ENCODE measurements around the gene TOMM20. TPM values are rescaled to one million over a fixed set of nuclear protein-coding genes. Genes with fewer than 3 reads are reported as not detected.

TOMM20 gene
- total RNA-seq, 1 experiment from 2014 or later: 72.6 TPM

DNA sequence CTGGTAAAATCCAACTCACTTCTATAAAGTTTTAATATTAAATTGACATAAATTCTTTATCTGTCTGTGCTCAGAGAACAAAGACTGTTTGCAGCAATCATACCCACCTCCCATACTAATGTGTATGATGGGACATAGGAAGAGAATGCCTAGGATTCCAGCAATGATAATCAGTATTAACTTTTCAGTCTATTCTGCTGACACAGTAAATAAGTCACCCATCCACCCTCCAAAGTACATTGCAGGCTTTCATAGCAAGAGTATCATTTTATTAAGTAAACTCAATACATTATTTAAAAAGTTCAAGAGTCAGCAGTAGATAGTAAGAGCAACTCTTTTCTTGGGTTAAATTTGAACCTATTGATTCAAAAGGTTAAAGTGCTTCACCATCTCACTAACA is 23.6 kb upstream of the TOMM20 start:
- ChIA-PET CTCF (no interaction called here), POLR2A (ENCODE audit: low non-redundant PET) (no interaction called here)
- Histone ChIP-seq H3K36me3 (ENCODE audit: insufficient read depth, low read length, poor library complexity, severe bottlenecking) (peaks cover 15% of the 10 kb centered on the region), H3K9me3 (ENCODE audit: low read depth, low read length, poor library complexity, severe bottlenecking) (no peaks in the 10 kb centered on the region), H3K27ac (ENCODE audit: low read depth, low read length, poor library complexity, severe bottlenecking) (no peak overlapping the region), H3K4me3 (ENCODE audit: low read depth, low read length, poor library complexity, severe bottlenecking) (no peak overlapping the region), H3K4me1 (ENCODE audit: insufficient read depth, low read length, poor library complexity, severe bottlenecking) (no peaks in the 10 kb centered on the region), H3K27me3 (replicated peaks; ENCODE audit: insufficient read depth, low read depth, low read length, poor library complexity) (no peaks in the 10 kb centered on the region)
- intact Hi-C loops (cut with micrococcal nuclease; ENCODE audit: unreplicated experiment): no loop called here
- no TSS peak for BruUV-seq (replicated peaks)
- DNase-seq (ENCODE audit: low spot score): no peak
- TF ChIP-seq, protein P1, sequence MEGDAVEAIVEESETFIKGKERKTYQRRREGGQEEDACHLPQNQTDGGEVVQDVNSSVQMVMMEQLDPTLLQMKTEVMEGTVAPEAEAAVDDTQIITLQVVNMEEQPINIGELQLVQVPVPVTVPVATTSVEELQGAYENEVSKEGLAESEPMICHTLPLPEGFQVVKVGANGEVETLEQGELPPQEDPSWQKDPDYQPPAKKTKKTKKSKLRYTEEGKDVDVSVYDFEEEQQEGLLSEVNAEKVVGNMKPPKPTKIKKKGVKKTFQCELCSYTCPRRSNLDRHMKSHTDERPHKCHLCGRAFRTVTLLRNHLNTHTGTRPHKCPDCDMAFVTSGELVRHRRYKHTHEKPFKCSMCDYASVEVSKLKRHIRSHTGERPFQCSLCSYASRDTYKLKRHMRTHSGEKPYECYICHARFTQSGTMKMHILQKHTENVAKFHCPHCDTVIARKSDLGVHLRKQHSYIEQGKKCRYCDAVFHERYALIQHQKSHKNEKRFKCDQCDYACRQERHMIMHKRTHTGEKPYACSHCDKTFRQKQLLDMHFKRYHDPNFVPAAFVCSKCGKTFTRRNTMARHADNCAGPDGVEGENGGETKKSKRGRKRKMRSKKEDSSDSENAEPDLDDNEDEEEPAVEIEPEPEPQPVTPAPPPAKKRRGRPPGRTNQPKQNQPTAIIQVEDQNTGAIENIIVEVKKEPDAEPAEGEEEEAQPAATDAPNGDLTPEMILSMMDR (conservative IDR thresholded peaks at IDR 0.05; ENCODE audit: low read depth, low read length): no peak
- no peak for TF ChIP-seq EZH2 (IDR thresholded peaks at IDR 0.05; ENCODE audit: borderline replicate concordance, low read depth, low read length, poor library complexity, severe bottlenecking)

DNA sequence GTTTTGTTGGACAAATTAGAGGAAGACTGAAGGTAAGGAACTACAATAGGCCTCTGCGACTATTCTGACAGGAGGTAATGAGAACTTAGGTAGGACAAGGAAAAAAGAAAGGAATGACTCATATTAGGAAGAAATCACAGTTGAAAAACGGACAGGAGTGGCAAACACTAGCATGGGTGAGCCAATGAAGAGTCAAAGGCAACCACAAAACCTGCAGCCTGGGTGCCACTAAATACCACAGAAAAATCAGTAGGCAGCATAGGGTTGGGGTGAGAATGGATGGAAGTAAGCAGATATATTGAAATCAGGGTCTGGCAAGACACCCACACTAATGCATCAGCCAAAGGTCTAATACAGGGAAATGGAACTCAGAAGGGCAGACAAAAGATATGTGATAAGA is 22.4 kb upstream of the TOMM20 start:
- H3K4me1 ChIP-seq (ENCODE audit: insufficient read depth, low read length, poor library complexity, severe bottlenecking): no peaks in the 10 kb centered on the region
- H3K4me3 ChIP-seq (ENCODE audit: low read depth, low read length, poor library complexity, severe bottlenecking): no peak overlapping the region
- no peak for TF ChIP-seq EZH2 (IDR thresholded peaks at IDR 0.05; ENCODE audit: borderline replicate concordance, low read depth, low read length, poor library complexity, severe bottlenecking)
- TF ChIP-seq, protein P1 (conservative IDR thresholded peaks at IDR 0.05; ENCODE audit: low read depth, low read length): no peak
- intact Hi-C loops (cut with micrococcal nuclease; ENCODE audit: unreplicated experiment): no loop called here
- ChIA-PET POLR2A (ENCODE audit: low non-redundant PET) (no interaction called here), CTCF (no interaction called here)
- BruUV-seq (replicated peaks): no TSS peak
- H3K27ac ChIP-seq (ENCODE audit: low read depth, low read length, poor library complexity, severe bottlenecking): no peak overlapping the region
- H3K36me3 ChIP-seq (ENCODE audit: insufficient read depth, low read length, poor library complexity, severe bottlenecking): peaks cover 10% of the 10 kb centered on the region
- no peaks in the 10 kb centered on the region for H3K9me3 ChIP-seq (ENCODE audit: low read depth, low read length, poor library complexity, severe bottlenecking)
- no peaks in the 10 kb centered on the region for H3K27me3 ChIP-seq (replicated peaks; ENCODE audit: insufficient read depth, low read depth, low read length, poor library complexity)
- DNase-seq (ENCODE audit: low spot score): no peak

DNA sequence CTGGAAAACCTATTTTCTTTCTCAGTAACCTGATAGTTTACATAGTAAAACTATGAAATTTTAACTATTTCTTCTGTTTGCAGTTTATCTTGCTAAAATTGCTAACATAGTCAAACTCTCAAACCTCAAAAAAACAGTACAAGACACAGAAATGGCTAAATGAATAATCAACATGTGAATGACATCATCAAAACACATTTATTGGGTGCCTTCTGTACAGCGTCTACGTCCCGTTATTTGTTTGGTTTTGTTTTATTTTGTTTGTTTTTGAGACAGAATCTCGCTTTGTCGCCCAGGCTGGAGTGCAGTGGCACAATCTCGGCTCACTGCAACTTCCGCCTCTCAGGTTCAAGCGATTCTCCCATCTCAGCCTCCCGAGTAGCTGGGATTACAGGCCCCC is 21.2 kb upstream of the TOMM20 start:
- no peak for DNase-seq (ENCODE audit: low spot score)
- Histone ChIP-seq H3K36me3 (ENCODE audit: insufficient read depth, low read length, poor library complexity, severe bottlenecking) (peaks cover 10% of the 10 kb centered on the region), H3K27me3 (replicated peaks; ENCODE audit: insufficient read depth, low read depth, low read length, poor library complexity) (no peaks in the 10 kb centered on the region), H3K4me1 (ENCODE audit: insufficient read depth, low read length, poor library complexity, severe bottlenecking) (no peaks in the 10 kb centered on the region), H3K27ac (ENCODE audit: low read depth, low read length, poor library complexity, severe bottlenecking) (no peak overlapping the region), H3K9me3 (ENCODE audit: low read depth, low read length, poor library complexity, severe bottlenecking) (no peaks in the 10 kb centered on the region), H3K4me3 (ENCODE audit: low read depth, low read length, poor library complexity, severe bottlenecking) (no peak overlapping the region)
- ChIA-PET POLR2A (ENCODE audit: low non-redundant PET) (no interaction called here), CTCF (no interaction called here)
- TF ChIP-seq, protein P1 (conservative IDR thresholded peaks at IDR 0.05; ENCODE audit: low read depth, low read length): no peak
- no peak for TF ChIP-seq EZH2 (IDR thresholded peaks at IDR 0.05; ENCODE audit: borderline replicate concordance, low read depth, low read length, poor library complexity, severe bottlenecking)
- intact Hi-C loops (cut with micrococcal nuclease; ENCODE audit: unreplicated experiment): no loop called here
- no TSS peak for BruUV-seq (replicated peaks)

All from A673 (cell line).